Heart left ventricle (tissue), 16 donors: ENCODE results near the gene PYGM. TPM values are rescaled to one million over a fixed set of nuclear protein-coding genes. Genes with fewer than 3 reads are reported as not detected.
A peak's percentile ranks its signal among the peaks of the same experiment; 100 is the strongest.

Experiments used
- ATAC-seq, 4 donors: fragments of 200-7000 bp; cut with Tn5 transposase; one replicate each; pipeline ENCODE4 v1.9.1; 2020 to 2022; ENCODE audit warnings: moderate library complexity in 4 of 4, mild to moderate bottlenecking in 3 of 4, moderate number of reproducible peaks in 1 of 4
- DNase-seq, 5 donors: peaks; one replicate each; pipeline ENCODE4 v3.0.0-alpha.2; 2020
- H3K27ac ChIP-seq, 12 donors: fragments of 200-600 bp; sonication (generic) in 4 of 12; one replicate each; pipeline versions ENCODE4 v1.5.0 to v1.8.0; 2016 to 2022; ENCODE audit warnings: mild to moderate bottlenecking in 2 of 12
- H3K27me3 ChIP-seq, 9 donors: fragments of 200-600 bp; sonication (generic) in 2 of 9; one replicate each; pipeline versions ENCODE4 v1.5.1 to v1.8.0; 2016 to 2022; ENCODE audit warnings: mild to moderate bottlenecking in 3 of 9
- H3K36me3 ChIP-seq, 9 donors: fragments of 200-600 bp; sonication (generic) in 2 of 9; one replicate each; pipeline versions ENCODE4 v1.5.0 to v1.8.0; 2018 to 2022; ENCODE audit warnings: mild to moderate bottlenecking in 2 of 9
- H3K4me1 ChIP-seq, 12 donors: fragments of 200-600 bp; sonication (generic) in 4 of 12; one replicate each; pipeline versions ENCODE4 v1.5.0 to v1.8.0; 2016 to 2022; ENCODE audit warnings: mild to moderate bottlenecking in 3 of 12
- H3K4me3 ChIP-seq, 12 donors: fragments of 200-600 bp; sonication (generic) in 4 of 12; one replicate each; pipeline versions ENCODE4 v1.5.0 to v1.8.0; 2017 to 2022; ENCODE audit warnings: mild to moderate bottlenecking in 9 of 12, moderate library complexity in 4 of 12
- H3K9me3 ChIP-seq, 12 donors: fragments of 200-600 bp; sonication (generic) in 4 of 12; one replicate each; pipeline versions ENCODE4 v1.5.0 to v1.8.0; 2016 to 2022; ENCODE audit warnings: mild to moderate bottlenecking in 1 of 12
- CTCF ChIP-seq, 12 donors: fragments of 200-600 bp; sonication (generic) in 4 of 12; IDR thresholded peaks; one replicate each; pipeline versions ENCODE4 v1.5.0 to v1.8.0; 2018 to 2022; ENCODE audit warnings: antibody characterized with exemption in 12 of 12, mild to moderate bottlenecking in 5 of 12
- POLR2A ChIP-seq, 2 donors: fragments of 450-650 bp; IDR thresholded peaks; one replicate each; pipeline ENCODE4 v1.6.1; 2017; ENCODE audit warnings: antibody characterized with exemption in 2 of 2, mild to moderate bottlenecking in 2 of 2, moderate library complexity in 2 of 2
- WGBS, 4 donors: extraction: QIAGEN DNeasy Blood & Tissue Kit in 2 of 4; methylation state at CpG; one replicate each; pipeline versions ENCODE4 v1.1.5 to v1.1.7; 2013 to 2018; 5-methylcytosine and 5-hydroxymethylcytosine counted together
- intact Hi-C, 10 donors: fragments of 100-400 bp; cut with DNase I; formaldehyde crosslinking; loops; one replicate each; pipeline versions ENCODE4 v1.11.1 to v1.14.2; 2022
- polyA plus RNA-seq, 2 donors: library from polyadenylated mRNA; stranded (reverse); fragments of 200-250 nt; gene quantifications; one replicate each; pipeline ENCODE4 v1.2.3, GENCODE V29; 2013
- total RNA-seq, 9 donors: library from RNA; depleted of rRNA in 2 of 9; stranded (reverse); fragments of >200 nt in 2 of 9; fragmentation: NEBNext Ultra II Directional in 3 of 9; extraction: Animal tissue kit (Norgen Biotek cat#: 25700) in 3 of 9; gene quantifications; one replicate each; pipeline versions ENCODE4 v1.1.0 to v1.2.4, GENCODE V29; 2016 to 2023
- donor health status: ischemic (EF 13 %, LVEDD 7.1; RV severe dilation, severe dysfunction).
- donor health status: healthy with polysubstance abuse.
- donor health status: DM: no; HTN: yes; CAD: no.
- donor health status: DM: no; HTN: no; CAD: no.
- donor health status: ischemic (EF 25% LVEDD 6.9; RV normal size, moderate dysfunction).
- donor health status: ischemic (EF 25% LVEDD 5.7; RV mildly dilated, moderate dysfunction).
- donor health status: healthy.
- donor health status: DM: yes; HTN: yes; CAD: no.
- donor health status: ischemic (EF 35%, LVEDD 5.7; RV mildly dilated, moderate dysfunction).
- donor health status: nonischemic (EF 11% LVEDD 7.7; RV severe dilation, severe dysfunction).
- donor health status: DM: yes; HTN: yes; CAD: no.
- donor health status: PGD.
- donor health status: ischemic (EF 29% LVEDD 5.4; RV normal size, mild dysfunction).
- donor health status: nonischemic (EF 23%, LVEDD 6.1; RV moderate dilation, normal function).

Gene PYGM
- total and polyA plus RNA-seq, 11 donors = 10.3 to 167 (median 80.2) TPM

GRCh38 chr11:64776425-64776824 is 16.7 kb upstream of the PYGM start:
- TF ChIP-seq POLR2A (IDR thresholded peaks at IDR 0.05) (no peak), CTCF (IDR thresholded peaks at IDR 0.05) (no peak)
- Histone ChIP-seq H3K9me3 (no peaks in the 10 kb centered on the region), H3K36me3 (peaks cover 0 to 61% (median 54%) of the 10 kb centered on the region in 9 donors), H3K4me1 (peaks cover 0 to 68% (median 61%) of the 10 kb centered on the region in 12 donors), H3K4me3 (peak overlapping the region in 10 of 12 donors; percentile 75 to 99 (median 94)), H3K27me3 (no peaks in the 10 kb centered on the region), H3K27ac (peak overlapping the region in 3 of 12 donors; percentile 45 to 73 (median 69))
- intact Hi-C loops = loop anchor here in 3 of 10 donors (5.0 to 10.0 kb wide), 2 partner anchors 34 to 338 kb away; partner anchors contain the start of genes RASGRP2 (in 2 of the 3), TM7SF2 (in 1 of the 3) and ZNHIT2 (in 1 of the 3)
- 40 to 51% (median 41%) methylated on average over 6 of the region's 6 CpGs for WGBS, 4 donors
- DNase-seq (no peak), ATAC-seq (no peak)

GRCh38 chr11:64774144-64774543 is 14.4 kb upstream of the PYGM start:
- peaks cover 0 to 84% (median 77%) of the 10 kb centered on the region in 9 donors for H3K36me3 ChIP-seq
- no peak overlapping the region for H3K4me3 ChIP-seq
- H3K4me1 ChIP-seq = peaks cover 0 to 64% (median 57%) of the 10 kb centered on the region in 12 donors
- intact Hi-C loops = loop anchor here in 1 of 10 donors (10.0 kb wide), 1 partner anchor 341 kb away; the partner anchor contains the start of genes TM7SF2 and ZNHIT2
- 61 to 65% (median 62%) methylated on average over 5 of the region's 5 CpGs for WGBS, 4 donors
- no peak for TF ChIP-seq CTCF (IDR thresholded peaks at IDR 0.05)
- no peak for TF ChIP-seq POLR2A (IDR thresholded peaks at IDR 0.05)
- H3K9me3 ChIP-seq = no peaks in the 10 kb centered on the region
- H3K27me3 ChIP-seq = no peaks in the 10 kb centered on the region
- ATAC-seq = no peak
- peak overlapping the region in 4 of 12 donors; percentile 6 to 83 (median 22) for H3K27ac ChIP-seq
- DNase-seq = no peak

- ATAC-seq (no peak), DNase-seq (no peak)
- no peaks in the 10 kb centered on the region for H3K27me3 ChIP-seq
- H3K4me1 ChIP-seq = peaks cover 0 to 81% (median 63%) of the 10 kb centered on the region in 12 donors
- peak overlapping the region in 4 of 12 donors; percentile 7 to 83 (median 18) for H3K27ac ChIP-seq
- 55 to 62% (median 59%) methylated on average over 3 of the region's 3 CpGs for WGBS, 4 donors
- TF ChIP-seq CTCF (IDR thresholded peaks at IDR 0.05) (no peak), POLR2A (IDR thresholded peaks at IDR 0.05) (no peak)
- H3K36me3 ChIP-seq = peaks cover 0 to 100% (median 94%) of the 10 kb centered on the region in 9 donors
- H3K4me3 ChIP-seq = peak overlapping the region in 1 of 12 donors; percentile 16
- no peaks in the 10 kb centered on the region for H3K9me3 ChIP-seq
- intact Hi-C loops = loop anchor here in 1 of 10 donors (10.0 kb wide), 1 partner anchor 342 kb away; the partner anchor contains the start of genes TM7SF2 and ZNHIT2
Measured at GRCh38 chr11:64772303-64773018, 12.7 kb upstream of the PYGM start.

GRCh38 chr11:64771861-64772260 is 12.1 kb upstream of the PYGM start:
- intact Hi-C loops = loop anchor here in 1 of 10 donors (10.0 kb wide), 1 partner anchor 343 kb away; the partner anchor contains the start of genes TM7SF2 and ZNHIT2
- 77 to 85% (median 80%) methylated on average over 2 of the region's 2 CpGs for WGBS, 4 donors
- Histone ChIP-seq H3K4me1 (peaks cover 0 to 82% (median 60%) of the 10 kb centered on the region in 12 donors), H3K36me3 (peaks cover 0 to 100% (median 100%) of the 10 kb centered on the region in 9 donors), H3K9me3 (no peaks in the 10 kb centered on the region), H3K4me3 (peak overlapping the region in 1 of 12 donors; percentile 16), H3K27me3 (no peaks in the 10 kb centered on the region), H3K27ac (peak overlapping the region in 1 of 12 donors; percentile 83)
- ATAC-seq = no peak
- no peak for TF ChIP-seq POLR2A (IDR thresholded peaks at IDR 0.05)
- no peak for TF ChIP-seq CTCF (IDR thresholded peaks at IDR 0.05)
- no peak for DNase-seq
